GM21390 (cell line): ENCODE data around the gene PKP2.
A peak's percentile ranks its signal among the peaks of the same experiment; 100 is the strongest.
"Not testable (repeated sequence)": the region's sequence is repeated elsewhere in the genome, so short reads cannot be mapped to it uniquely, and the experiment has no call there.

Experiments used
- ATAC-seq: cut with Tn5 transposase; IDR thresholded peaks from one replicate; pipeline ENCODE4 v1.9.1; 2021; ENCODE audit not compliant: unreplicated experiment

Gene PKP2

DNA sequence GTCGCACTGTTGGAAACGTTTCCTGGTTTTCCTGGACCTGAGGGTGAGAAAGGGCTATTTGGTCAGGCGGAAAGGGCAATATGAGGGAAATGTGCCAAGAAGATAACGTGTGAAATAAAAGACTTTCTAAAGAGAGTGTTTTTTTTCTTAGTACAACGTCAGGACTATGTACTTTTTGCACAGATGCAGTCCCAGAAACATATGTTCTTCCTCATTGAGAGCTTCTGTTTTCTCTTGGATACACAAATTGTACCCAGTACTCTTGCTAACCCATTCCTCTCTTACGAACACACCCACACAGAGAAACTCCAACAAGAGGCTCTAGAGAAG, 669 bp upstream of the PKP2 start:
- ATAC-seq, result no peak

DNA sequence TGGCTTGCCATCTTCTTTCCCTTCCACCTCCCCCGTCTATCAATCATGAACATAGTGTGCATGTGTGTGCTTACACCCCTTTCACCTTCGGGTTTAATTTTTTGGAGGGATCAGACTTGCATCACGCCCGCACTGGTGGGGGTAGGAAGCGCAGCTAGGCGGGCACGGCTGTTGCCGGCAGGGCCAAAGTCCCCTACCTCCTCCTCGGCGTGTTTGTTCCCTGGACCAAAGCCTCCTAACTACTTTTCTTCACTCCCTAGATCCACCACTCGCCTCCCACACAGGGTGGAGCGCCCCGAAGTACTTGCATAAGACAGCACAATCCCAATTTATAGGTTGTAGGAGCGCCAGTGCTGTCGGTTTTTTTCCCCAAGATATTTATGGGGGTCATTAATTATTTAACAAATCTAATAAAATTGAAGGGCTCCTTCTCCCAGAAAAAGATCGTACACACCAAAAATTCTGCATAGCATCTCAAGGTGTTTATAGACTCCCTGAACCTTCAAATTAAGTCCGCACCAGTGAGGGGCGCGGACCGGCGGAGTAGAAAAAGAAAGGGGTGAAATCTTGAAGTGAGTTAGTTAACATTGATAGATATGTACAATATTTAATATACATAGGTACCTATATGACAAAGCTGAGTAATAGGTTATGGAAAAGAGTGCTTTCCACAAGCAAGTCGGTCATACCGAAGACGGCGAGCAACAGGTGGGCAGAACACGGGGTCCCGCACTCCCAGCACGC, 717 bp downstream of the PKP2 start:
- peak; percentile 23 for ATAC-seq

DNA sequence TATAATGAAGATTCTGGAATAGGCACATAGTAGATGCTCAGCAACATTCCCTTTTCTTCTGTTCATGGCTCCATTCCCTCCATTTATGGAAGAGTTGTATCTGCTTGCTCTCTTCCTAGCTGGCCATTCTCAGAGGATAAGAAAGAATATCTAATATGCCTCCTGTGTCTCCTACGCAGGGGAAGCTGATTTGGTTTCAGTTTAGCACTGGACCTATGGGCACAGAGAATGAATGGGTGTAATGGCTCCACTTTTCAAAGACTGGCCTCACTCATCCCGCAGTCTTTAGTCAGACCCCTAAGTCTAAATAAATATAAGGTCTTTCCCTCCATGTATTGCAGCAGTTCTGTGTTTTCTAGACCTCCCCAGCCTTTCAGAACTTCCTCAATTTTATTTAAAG, 2.0 kb downstream of the PKP2 start:
- ATAC-seq, result no peak

DNA sequence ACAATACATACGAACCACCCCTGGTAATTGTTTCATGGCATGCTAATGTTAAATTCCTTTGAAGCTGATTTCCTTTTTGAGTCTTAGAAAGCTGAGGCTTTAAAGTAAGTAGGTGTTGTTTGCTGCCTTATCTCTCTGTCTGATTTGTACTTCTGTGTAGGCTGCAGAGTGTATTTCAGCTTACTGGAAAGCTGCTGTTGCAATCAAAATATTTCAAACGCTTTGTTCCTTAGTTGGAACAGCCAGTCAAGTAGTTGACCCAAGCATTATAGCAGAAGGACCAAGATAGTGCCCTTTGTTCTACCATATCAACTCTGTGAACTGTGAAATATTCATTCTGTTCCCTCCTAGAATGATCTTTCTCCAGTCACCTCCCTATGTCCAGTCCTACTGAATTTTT, 3.1 kb downstream of the PKP2 start:
- ATAC-seq, result no peak

DNA sequence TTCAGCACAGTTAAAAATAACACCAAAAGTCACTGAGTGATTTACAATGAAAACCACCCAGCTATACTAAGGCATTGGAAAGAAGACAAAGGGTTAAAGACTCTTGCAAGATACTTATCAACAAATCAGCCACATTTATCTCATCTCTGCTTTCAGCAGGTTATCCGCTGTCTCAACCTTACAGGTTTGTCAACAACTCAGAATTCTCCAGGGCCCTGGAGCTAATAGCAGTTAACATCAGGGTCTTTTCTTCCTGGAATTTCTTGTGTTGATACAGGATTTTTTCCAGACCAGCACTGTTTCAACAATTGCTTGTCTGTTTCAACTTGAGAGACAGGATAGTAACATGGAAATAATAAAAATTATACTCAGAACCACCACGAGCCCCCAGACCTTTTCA, 3.5 kb downstream of the PKP2 start:
- ATAC-seq, result no peak

DNA sequence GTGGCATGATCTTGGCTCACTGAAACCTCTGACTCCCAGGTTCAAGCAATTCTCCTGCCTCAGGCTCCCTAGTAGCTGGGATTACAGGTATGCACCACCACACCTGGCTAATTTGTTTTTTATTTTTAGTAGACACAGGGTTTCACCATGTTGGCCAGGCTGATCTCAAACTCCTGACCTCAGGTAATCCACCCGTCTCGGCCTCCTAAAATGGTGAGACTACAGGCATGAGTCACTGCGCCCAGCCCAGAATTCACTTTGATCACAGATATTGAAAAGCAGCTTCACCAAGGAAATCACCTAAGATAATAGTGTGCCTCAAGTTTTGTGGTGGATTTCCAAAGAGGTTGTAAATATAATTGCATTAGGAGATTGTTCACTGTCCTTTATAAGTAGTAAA, 4.2 kb downstream of the PKP2 start:
- ATAC-seq, result not testable (repeated sequence)

DNA sequence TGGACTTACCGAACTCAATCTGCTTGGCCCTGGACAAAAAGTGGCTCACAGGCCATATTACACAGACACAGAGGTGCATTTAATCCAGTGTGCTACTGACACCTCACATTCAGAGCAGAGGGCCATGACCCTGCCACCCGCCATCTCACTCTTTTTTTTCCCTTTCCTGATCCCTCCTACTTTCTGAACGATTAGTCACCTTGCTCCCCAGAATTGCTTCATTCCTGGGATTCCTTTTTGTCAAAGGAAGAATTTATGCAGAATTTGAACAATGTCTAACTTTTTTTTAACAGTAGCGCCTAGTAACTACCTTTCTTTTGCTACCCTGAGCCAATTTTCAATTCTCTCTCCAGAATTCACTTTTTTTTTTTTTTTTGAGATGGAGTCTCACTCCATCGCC, 4.6 kb downstream of the PKP2 start:
- no peak for ATAC-seq

DNA sequence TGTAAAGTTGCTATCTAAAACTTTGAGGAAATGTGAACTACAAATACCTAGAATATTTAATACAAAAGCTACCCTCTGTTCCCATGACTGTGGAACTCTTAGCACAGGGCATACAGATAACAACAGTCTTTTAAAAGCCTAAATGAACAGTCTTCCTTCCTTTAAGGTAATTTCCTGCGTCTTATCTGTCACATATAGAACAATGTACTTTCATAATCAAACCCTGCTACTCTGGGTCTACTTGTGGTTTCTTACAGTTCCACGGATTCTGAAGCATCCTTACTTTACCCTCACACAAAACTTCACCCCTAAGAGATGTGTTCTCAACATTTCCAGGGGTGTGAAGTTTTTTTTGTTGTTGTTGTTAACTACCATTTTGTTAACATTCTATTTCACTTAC, 5.1 kb downstream of the PKP2 start:
- no peak for ATAC-seq

DNA sequence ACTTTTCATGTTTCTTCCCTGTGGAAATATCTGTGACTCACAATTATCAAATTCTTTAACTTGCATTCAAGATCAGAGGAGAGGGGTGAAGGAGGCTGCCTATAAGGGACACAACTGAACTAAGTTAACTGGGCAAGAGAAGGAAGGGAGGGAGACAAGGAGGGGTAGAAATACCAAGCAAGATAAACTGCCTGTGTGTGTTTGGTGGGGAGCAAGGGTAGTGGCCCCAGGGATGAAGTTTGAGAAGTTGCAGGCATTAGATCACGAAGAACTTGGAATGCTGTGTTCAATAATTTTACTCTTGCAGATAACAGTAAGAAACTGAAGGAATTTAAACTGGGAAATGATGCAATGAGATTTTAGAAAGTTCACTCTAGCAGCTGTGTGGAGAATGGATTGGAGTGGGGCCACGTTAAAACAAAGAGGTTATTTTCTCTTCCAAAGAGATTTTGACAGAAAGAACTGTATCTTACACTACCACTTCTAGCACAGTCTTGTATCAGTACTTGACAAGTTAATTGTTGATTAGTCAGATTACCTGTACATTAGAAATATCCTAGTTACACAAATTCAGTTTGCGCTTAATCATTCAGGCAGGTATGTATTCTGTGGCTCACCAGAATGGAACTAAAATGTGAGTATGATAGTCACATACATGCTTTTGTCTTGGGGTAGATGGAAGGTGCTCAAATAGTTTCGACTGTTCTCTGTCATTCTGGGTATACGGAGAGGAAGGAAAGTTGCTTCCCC, 7.4 kb downstream of the PKP2 start:
- ATAC-seq, result no peak

DNA sequence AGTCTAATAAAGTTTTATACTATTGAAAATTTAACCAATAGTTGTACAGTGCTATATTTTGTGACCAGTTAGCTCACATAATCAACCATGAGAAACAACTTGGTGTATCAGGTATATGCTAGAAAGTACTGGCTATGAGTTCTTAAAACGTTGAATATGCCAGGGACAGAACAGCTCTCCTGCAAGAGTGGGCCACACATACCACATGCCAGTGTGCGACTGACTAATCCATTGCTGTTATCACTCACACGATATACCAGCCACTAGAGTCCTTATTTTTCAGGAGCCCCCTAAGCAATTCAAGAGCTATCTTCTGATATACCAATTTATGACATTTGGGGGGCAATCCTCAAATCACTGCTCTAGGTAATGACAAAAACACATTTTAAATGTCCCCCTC, 9.5 kb downstream of the PKP2 start:
- no peak for ATAC-seq

DNA sequence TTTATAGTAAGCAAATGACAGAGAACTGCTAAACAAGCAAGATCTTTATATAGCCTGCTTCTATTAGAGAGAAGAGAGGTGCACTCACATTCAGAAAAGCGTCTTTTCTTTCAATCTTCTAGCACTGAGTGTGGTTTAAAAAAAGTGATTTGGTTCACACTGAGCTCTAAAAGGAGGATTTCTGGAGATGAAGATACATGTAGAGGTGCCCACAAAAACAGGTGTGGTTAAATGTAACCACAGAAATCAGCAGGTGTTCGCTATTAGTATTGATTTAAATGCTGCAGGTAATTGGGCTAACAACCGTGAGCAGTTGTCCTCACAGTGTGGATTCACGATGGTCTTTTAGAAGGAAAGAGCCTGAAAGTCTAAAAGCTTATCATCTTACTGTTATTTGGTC, 10.7 kb downstream of the PKP2 start:
- no peak for ATAC-seq

DNA sequence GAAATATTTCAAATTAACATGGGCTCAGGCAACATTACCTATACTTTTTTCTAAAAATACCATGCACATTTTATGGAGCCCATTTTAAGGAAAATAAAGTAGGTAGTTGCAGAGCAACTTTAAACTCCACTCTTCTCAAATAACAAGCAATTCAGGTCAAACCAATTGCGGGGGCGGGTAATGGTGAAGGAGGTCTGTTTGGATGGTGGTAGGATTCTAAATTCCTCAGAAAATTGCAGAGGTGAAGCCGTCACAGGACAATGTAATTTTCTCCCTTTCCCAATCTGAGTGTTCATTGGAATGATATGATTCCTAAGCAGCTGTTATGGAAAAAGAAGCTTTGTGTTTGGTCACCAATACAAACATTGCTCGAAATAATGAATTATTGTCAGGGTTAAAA, 11.6 kb downstream of the PKP2 start:
- ATAC-seq, result no peak

DNA sequence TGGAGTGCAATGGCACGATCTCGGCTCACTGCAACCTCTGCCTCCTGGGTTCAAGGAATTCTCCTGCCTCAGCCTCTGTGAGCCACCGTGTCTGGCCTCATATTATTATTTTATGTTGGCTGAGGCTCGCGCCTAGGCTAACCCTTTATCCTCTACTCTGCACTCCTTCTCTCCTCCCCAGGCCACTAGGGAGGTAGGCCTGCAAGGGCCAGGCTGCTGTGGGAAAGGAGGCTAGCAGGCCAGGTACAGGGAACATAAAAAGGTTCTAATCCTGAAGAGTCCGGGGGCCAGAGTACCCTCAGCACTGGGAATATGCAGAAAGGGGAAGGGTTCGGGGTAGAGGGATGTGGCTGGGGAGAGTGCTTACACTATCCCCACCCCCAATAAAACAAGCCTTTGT, 14.9 kb downstream of the PKP2 start:
- ATAC-seq, result no peak

DNA sequence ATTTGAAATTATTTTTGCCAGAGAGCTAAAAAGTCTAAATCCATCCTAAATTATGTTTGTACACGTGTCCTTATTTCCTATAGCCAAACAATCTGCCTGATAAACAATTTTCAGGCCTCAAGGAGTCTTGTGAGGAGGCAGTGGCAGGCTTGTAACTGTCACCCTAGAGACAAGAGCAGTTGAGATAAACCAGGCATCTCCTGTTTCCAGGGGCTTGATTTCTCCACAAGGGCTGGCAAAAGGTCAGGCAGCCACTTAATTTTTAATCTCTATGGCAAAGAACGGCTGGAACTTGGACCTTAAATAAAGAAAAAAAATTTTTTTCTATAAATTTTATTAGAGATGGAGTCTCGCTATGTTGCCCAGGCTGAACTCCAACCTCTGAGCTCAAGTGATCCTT, 15.5 kb downstream of the PKP2 start:
- ATAC-seq, result no peak

DNA sequence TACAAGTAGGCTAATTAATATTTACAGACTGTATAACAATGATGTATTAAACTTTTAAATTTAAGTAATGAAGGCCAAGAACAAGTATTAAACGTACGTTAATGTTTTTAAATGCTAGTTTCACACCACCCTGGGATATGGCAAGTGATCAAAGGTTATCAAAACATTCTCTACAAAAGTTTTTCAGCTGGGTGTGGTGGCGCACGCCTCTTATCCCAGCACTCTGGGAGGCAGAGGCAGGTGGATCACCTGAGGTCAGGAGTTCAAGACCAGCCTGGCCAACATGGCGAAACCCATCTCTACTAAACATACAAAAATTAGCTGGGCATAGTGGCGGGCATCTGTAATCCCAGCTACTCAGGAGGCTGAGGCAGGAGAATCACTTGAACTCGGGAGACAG, 17.5 kb downstream of the PKP2 start:
- ATAC-seq, result not testable (repeated sequence)

DNA sequence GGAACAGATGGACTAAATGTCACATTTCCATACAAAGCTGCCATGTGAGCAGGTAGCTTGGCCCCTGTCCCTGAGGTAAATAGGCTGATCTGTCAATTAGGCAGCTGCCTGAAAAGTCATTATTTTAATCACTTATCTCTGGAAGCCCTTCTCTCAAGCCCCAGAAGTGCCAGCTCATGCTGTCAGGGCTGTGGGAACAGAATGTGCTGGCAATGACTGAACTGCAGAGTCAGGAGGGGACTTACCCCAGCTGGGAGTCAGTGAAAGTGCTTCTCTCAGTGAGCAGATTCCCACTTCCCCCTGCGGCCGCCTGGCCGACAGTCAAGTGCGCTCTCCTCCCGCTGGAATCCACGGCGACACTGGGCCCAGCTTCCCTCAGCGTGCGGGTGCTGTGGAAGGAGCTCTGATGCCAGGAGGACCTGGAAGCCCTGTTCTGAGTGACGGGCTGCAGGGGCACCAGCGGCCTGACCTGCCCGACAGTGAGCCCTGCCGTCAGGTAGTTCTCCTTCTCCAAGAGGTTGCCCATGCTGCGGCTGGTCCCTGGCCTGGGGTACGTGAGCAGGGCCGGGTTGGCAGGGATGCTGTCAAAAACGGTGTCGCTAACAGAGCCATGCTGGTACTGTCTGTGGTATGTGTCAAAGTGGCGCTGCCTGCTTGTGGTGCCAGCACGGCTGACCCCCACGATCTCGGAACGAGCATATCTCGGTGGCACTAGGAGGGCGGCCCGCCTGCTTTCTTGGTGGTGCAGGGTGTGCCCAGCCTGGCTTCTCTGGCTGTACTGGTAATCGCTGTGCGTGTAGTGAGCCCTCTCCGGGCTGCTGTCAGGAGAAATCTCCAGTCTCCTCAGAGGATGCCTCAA, 18.7 kb downstream of the PKP2 start:
- ATAC-seq, result no peak

DNA sequence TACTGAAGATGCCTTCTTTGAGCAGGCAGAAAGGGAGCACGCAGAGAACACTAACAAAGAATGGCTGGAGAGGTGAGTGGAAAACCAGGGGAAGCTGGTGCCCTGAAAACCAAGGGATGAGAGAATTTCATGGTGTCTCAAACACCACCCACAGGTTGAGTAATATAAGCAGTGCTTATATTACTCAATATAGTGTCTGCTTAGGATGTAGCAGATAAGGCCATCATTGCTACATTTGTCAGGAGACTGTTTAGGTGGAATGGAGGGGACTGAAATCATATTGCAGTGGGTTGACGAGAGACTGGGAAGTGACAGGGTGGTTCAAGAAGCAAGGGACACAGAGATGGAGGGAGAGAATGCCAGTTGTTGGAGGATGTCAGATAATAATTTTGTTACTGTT, 20.6 kb downstream of the PKP2 start:
- no peak for ATAC-seq

DNA sequence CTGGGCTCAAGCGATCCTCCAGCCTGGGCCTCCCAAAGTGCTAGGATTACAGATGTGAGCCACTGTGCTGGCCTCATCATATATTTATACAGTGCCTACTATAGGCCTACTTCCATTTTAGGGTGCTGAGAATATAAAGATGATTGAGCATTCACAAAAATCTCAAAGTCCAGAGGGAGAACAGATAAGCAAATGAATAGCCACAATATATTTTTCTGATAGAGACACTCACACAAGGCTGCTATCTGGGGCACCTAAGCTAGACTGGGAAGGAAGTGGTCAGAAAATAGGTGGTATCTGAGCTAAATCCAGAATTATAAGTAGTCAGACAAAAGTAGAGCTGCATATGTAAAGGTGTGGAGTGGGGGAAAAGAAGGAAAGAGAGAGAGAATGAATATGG, 21.6 kb downstream of the PKP2 start:
- ATAC-seq, result no peak

DNA sequence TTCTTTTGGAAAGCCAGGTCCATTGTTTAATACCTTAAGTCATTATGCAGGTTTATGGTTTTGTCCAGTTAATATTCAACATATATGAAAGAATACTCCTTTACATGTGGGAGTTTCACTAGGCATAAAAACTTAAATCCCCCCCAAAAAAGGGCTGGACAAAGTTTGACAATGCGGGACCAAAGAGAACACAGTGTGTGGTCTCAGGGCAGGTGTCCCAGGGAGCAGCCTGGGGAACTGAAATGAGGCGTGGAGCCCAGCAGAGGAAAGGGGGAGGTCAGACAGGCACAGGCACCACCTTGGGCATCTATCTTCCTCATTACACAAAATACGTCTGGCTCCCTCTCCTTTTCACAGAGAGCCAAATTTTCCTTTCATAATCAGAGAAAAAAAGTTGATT, 22.5 kb downstream of the PKP2 start:
- no peak for ATAC-seq

DNA sequence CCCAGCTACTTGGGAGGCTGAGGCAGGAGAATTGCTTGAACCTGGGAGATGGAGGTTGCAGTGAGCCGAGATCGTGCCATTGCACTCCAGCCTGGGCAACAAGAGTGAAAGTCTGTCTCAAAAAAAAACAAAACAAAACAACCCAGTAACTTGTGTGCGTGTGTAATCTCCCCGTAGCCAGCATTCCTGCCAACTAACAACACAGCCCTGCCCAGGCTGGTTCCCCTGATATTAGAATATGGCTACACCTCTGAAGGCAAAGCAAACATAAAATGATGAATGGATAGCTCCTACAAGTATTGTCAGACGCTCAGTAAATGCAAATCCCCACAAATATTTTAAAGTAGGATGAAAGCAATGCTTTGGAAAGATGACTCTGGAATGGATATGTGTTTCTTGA, 24.2 kb downstream of the PKP2 start:
- ATAC-seq, result not testable (repeated sequence)

DNA sequence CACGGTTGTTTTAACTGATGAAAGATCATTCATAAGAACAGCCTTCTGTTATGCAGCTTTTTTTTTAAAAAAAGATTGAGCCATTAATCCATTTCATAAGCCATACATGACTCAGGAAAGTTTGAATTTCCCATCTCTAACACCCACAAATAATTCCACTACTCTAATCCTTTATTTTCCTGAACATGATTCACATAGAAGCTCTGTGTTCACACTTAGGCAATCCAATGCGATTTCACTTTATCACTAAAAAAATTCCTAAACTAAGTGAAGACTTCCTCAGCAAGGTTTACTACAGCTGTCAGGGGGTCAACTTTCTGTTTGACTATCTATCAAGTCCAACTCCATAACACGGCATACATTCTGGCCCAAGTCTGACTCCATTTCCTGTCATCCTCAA, 25.9 kb downstream of the PKP2 start:
- ATAC-seq, result no peak

DNA sequence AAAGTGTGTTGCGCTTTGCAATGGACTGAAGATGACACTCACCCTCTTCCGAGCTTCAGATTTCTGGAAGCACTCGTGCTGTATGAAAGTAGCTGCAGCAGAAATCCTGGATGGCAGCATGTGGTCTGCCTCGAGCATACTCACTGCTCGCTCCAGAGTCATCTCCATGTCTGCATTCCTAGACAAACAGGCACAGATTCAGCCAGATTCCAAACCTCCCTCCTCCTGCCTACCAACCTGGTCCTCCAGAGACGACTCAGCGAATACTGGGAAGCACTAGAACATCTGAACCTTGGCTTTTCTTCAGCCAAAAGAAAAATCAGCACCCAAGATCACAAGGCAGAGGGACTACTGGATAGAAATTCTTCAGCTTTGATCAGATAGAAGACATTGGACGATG, 27.7 kb downstream of the PKP2 start:
- no peak for ATAC-seq
